GM23338 (cell line): Measurements from ENCODE around the gene FCSK. TPM values are rescaled to one million over a fixed set of nuclear protein-coding genes. Genes with fewer than 3 reads are reported as not detected.
A peak's percentile ranks its signal among the peaks of the same experiment; 100 is the strongest.
"Not testable (repeated sequence)": the region's sequence is repeated elsewhere in the genome, so short reads cannot be mapped to it uniquely, and the experiment has no call there.

Source experiments
- ATAC-seq: fragments of 200-7000 bp; cut with Tn5 transposase; 3 replicates; pipeline ENCODE4 v1.9.1; 2020
- DNase-seq: peaks from one replicate; pipeline ENCODE4 v3.0.0-alpha.2; 2015; ENCODE audit warnings: low spot score
- H2AFZ ChIP-seq: fragments of 200-600 bp; sonication (generic); 2 replicates; pipeline ENCODE4 v1.8.0; 2016; ENCODE audit warnings: antibody characterized with exemption, mild to moderate bottlenecking, moderate library complexity
- H3F3A ChIP-seq: fragments of 200-600 bp; sonication (generic); replicated peaks from 2 replicates; pipeline ENCODE4 v1.8.0; 2017; ENCODE audit warnings: antibody characterized with exemption, mixed run types, low read depth
- H3K27ac ChIP-seq: fragments of 200-600 bp; sonication (generic); 2 replicates; pipeline ENCODE4 v1.6.1; 2016; ENCODE audit warnings: low read depth
- H3K27me3 ChIP-seq: fragments of 200-600 bp; sonication (generic); 2 replicates; pipeline ENCODE4 v1.8.0; 2016; ENCODE audit warnings: mild to moderate bottlenecking, mixed run types, moderate library complexity; ENCODE audit not compliant: insufficient read depth
- H3K36me3 ChIP-seq: fragments of 200-600 bp; sonication (generic); 2 replicates; pipeline ENCODE4 v1.8.0; 2016; ENCODE audit warnings: mild to moderate bottlenecking; ENCODE audit not compliant: insufficient read depth
- H3K4me1 ChIP-seq: fragments of 200-600 bp; sonication (generic); 2 replicates; pipeline ENCODE4 v1.8.0; 2016; ENCODE audit warnings: mild to moderate bottlenecking, moderate library complexity; ENCODE audit not compliant: insufficient read depth
- H3K4me2 ChIP-seq: fragments of 200-600 bp; sonication (generic); 2 replicates; pipeline ENCODE4 v1.7.1; 2017; ENCODE audit warnings: mixed run types
- H3K4me3 ChIP-seq: fragments of 200-600 bp; sonication (generic); 2 replicates; pipeline ENCODE4 v1.6.1; 2016; ENCODE audit warnings: mixed run types
- H3K79me2 ChIP-seq: fragments of 200-600 bp; sonication (generic); replicated peaks from 2 replicates; pipeline ENCODE4 v1.8.0; 2017; ENCODE audit warnings: mild to moderate bottlenecking; ENCODE audit not compliant: insufficient read depth
- H3K9me2 ChIP-seq: fragments of 200-600 bp; sonication (generic); 2 replicates; pipeline ENCODE4 v1.8.0; 2017; ENCODE audit not compliant: insufficient read depth
- H4K20me1 ChIP-seq: fragments of 200-600 bp; sonication (generic); replicated peaks from 2 replicates; pipeline ENCODE4 v1.8.0; 2017; ENCODE audit warnings: mild to moderate bottlenecking; ENCODE audit not compliant: insufficient read depth
- H3K27ac Mint-ChIP-seq: 2 replicates; pipeline ENCODE4 v1.8.0; 2020; ENCODE audit warnings: inconsistent platforms, mild to moderate bottlenecking, moderate library complexity, mixed read lengths
- H3K27me3 Mint-ChIP-seq: 3 replicates; pipeline ENCODE4 v1.8.0; 2022; ENCODE audit warnings: low read depth, mild to moderate bottlenecking, moderate library complexity, mixed read lengths, inconsistent platforms; ENCODE audit not compliant: insufficient read depth, poor library complexity
- H3K36me3 Mint-ChIP-seq: 3 replicates; pipeline ENCODE4 v1.8.0; 2021; ENCODE audit warnings: low read depth, mild to moderate bottlenecking, inconsistent platforms, moderate library complexity, mixed read lengths
- H3K4me1 Mint-ChIP-seq: 3 replicates; pipeline ENCODE4 v1.8.0; 2020; ENCODE audit warnings: mild to moderate bottlenecking, inconsistent platforms, mixed read lengths
- H3K4me3 Mint-ChIP-seq: 3 replicates; pipeline ENCODE4 v1.8.0; 2021; ENCODE audit warnings: moderate library complexity, mild to moderate bottlenecking, inconsistent platforms, mixed read lengths
- H3K9me3 Mint-ChIP-seq: 3 replicates; pipeline ENCODE4 v1.8.0; 2020; ENCODE audit warnings: moderate library complexity, mild to moderate bottlenecking, inconsistent platforms, mixed read lengths
- CREB1 ChIP-seq: fragments of 250-450 bp; sonication (Bioruptor Pico); IDR thresholded peaks from 2 replicates; pipeline ENCODE4 v1.5.0; 2020; ENCODE audit warnings: low read depth, mild to moderate bottlenecking, moderate library complexity
- CTCF ChIP-seq, 2 experiments: fragments of 200-600 bp in 1 of 2; sonication (generic) in 1 of 2; conservative IDR thresholded peaks; 2 replicates each; pipeline versions ENCODE4 v1.5.1 to v1.6.1; 2016 to 2017; ENCODE audit warnings: antibody characterized with exemption in 2 of 2, low read depth in 2 of 2, mild to moderate bottlenecking in 2 of 2, moderate library complexity in 1 of 2
- EZH2phosphoT487 ChIP-seq: fragments of 200-600 bp; sonication (generic); IDR thresholded peaks from one replicate; pipeline ENCODE4 v1.8.1; 2018; ENCODE audit warnings: antibody characterized with exemption; ENCODE audit not compliant: unreplicated experiment
- JUNB ChIP-seq: IDR thresholded peaks from one replicate; pipeline ENCODE4 v1.6.1; 2016; ENCODE audit warnings: antibody characterized with exemption; ENCODE audit not compliant: unreplicated experiment
- POLR2AphosphoS5 ChIP-seq: IDR thresholded peaks from 2 replicates; pipeline ENCODE4 v1.6.1; 2016; ENCODE audit warnings: antibody characterized with exemption, low read depth
- REST ChIP-seq: IDR thresholded peaks from one replicate; pipeline ENCODE4 v1.6.1; 2018; ENCODE audit warnings: antibody characterized with exemption; ENCODE audit not compliant: unreplicated experiment
- STAT1 ChIP-seq: IDR thresholded peaks from one replicate; pipeline ENCODE4 v1.6.1; 2016; ENCODE audit warnings: antibody characterized with exemption; ENCODE audit not compliant: unreplicated experiment
- ZNF331 ChIP-seq: fragments of 250-450 bp; sonication (Bioruptor Pico); IDR thresholded peaks from 2 replicates; pipeline ENCODE4 v1.5.0; 2020; ENCODE audit warnings: low read depth, mild to moderate bottlenecking, moderate library complexity
- ZNF462 ChIP-seq: fragments of 250-450 bp; sonication (Bioruptor Pico); IDR thresholded peaks from 2 replicates; pipeline ENCODE4 v1.5.0; 2020; ENCODE audit warnings: mild to moderate bottlenecking, moderate library complexity
- polyA plus RNA-seq: library from polyadenylated mRNA; unstranded; fragments of >200 nt; fragmentation: Nextera tagmentation; extraction: Ambion mirVana; gene quantifications from 2 replicates; pipeline ENCODE4 v1.2.1, GENCODE V29; 2016
- total RNA-seq: library from RNA; depleted of rRNA; stranded (reverse); fragments of >200 nt; shearing (Covaris generic); gene quantifications from 2 replicates; pipeline ENCODE4 v1.2.3, GENCODE V29; 2014

FCSK gene
- total and polyA plus RNA-seq, 2 experiments from 2014 or later = 2.3 to 4.0 TPM

GRCh38 chr16:70413572-70413971, 40.8 kb upstream of the FCSK start:
- Histone ChIP-seq H4K20me1 (peaks cover 12% of the 10 kb centered on the region), H3K79me2 (peaks cover 37% of the 10 kb centered on the region), H3K4me1 (peaks cover 24% of the 10 kb centered on the region), H3K27ac (0 out of 2 replicates have a peak overlapping the region, but pooled peaks have one; percentile 14)
- H3K36me3 Mint-ChIP-seq, H3K4me3 Mint-ChIP-seq, H3F3A ChIP-seq, H3K27me3 ChIP-seq, H3K27me3 Mint-ChIP-seq, H3K9me2 ChIP-seq, H3K4me2 ChIP-seq, H3K27ac Mint-ChIP-seq, H3K4me3 ChIP-seq, H3K9me3 Mint-ChIP-seq, H3K36me3 ChIP-seq, DNase-seq, H2AFZ ChIP-seq, ATAC-seq: not testable (repeated sequence)
- H3K4me1 Mint-ChIP-seq = peaks cover 30% of the 10 kb centered on the region

GRCh38 chr16:70416748-70417616, 37.4 kb upstream of the FCSK start:
- Histone ChIP-seq H3F3A (no peaks in the 10 kb centered on the region), H3K27ac (0 out of 2 replicates have a peak overlapping the region, but pooled peaks have one; percentile 14), H3K9me2 (no peaks in the 10 kb centered on the region), H3K4me2 (no peak overlapping the region), H2AFZ (no peak overlapping the region), H3K79me2 (peaks cover 59% of the 10 kb centered on the region), H3K36me3 (no peaks in the 10 kb centered on the region), H3K4me1 (peaks cover 36% of the 10 kb centered on the region), H3K4me3 (no peak overlapping the region), H4K20me1 (peaks cover 24% of the 10 kb centered on the region), H3K27me3 (no peaks in the 10 kb centered on the region)
- H3K36me3 Mint-ChIP-seq = peaks cover 3% of the 10 kb centered on the region; the same call in 1 of the 3 replicates
- no peaks in the 10 kb centered on the region for H3K9me3 Mint-ChIP-seq
- H3K4me1 Mint-ChIP-seq = peaks cover 60% of the 10 kb centered on the region
- DNase-seq = no peak
- peak; percentile 13; the same call in 2 of the 3 replicates for ATAC-seq
- peak overlapping the region; percentile 40; the same call in 1 of the 2 replicates for H3K27ac Mint-ChIP-seq
- H3K4me3 Mint-ChIP-seq = no peak overlapping the region; the same call in 2 of the 3 replicates
- H3K27me3 Mint-ChIP-seq = peaks cover 14% of the 10 kb centered on the region
- TF ChIP-seq CREB1 (CRISPR knock-in tag) = no peak
- TF ChIP-seq STAT1 = no peak
- TF ChIP-seq REST = no peak
- no peak for TF ChIP-seq JUNB
- no peak for TF ChIP-seq EZH2phosphoT487
- TF ChIP-seq POLR2AphosphoS5 = no peak
- no peak for TF ChIP-seq CTCF (conservative IDR thresholded peaks at IDR 0.05; ENCODE audit: low read depth in 2 of 2)
- TF ChIP-seq ZNF462 = no peak
- no peak for TF ChIP-seq ZNF331 (CRISPR knock-in tag)
